Renal cortical epithelial cell (primary cell): ENCODE results near the gene CORIN. TPM values are rescaled to one million over a fixed set of nuclear protein-coding genes. Genes with fewer than 3 reads are reported as not detected.

Experiments
- DNase-seq: peaks from one replicate; pipeline ENCODE4 v3.0.0-alpha.2; 2011; ENCODE audit warnings: low read depth
- total RNA-seq: library from RNA; depleted of rRNA; stranded (reverse); fragments of >200 nt; gene quantifications from 2 replicates; pipeline ENCODE4 v1.2.3, GENCODE V29; 2014

CORIN gene
- total RNA-seq, 1 donor from 2014 or later, result 0.15 TPM

DNA sequence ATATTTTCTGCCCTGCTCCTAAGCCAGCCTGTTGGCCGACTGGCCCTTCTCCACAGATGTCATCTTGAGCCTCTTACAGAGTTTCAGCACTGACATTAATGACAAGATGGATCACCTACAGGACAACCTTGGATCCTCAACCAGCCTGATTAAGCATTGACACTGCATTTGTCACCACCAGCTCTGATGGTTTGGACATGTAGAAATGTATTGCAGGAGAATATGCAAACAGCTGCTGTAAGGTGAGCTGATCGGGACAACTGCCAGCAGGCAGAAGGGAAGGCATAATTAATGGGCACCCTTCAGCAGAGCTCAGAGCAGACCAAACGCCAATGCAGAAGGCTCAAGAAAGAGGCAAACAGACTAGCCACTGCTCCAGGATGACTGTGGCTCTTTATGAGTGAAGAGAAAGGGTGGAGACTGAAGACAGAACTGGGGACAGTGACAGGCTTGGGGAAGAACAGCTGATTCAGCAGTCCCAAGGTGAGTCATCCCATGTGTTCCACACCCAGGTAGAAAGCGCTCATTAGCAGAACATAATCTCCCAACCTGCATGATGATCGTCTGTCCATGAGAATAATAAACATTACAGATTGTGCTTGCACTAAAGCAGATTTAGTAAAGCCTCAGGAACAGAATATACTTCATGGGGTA lies 6.7 kb downstream of the CORIN start:
- DNase-seq, result no peak

DNA sequence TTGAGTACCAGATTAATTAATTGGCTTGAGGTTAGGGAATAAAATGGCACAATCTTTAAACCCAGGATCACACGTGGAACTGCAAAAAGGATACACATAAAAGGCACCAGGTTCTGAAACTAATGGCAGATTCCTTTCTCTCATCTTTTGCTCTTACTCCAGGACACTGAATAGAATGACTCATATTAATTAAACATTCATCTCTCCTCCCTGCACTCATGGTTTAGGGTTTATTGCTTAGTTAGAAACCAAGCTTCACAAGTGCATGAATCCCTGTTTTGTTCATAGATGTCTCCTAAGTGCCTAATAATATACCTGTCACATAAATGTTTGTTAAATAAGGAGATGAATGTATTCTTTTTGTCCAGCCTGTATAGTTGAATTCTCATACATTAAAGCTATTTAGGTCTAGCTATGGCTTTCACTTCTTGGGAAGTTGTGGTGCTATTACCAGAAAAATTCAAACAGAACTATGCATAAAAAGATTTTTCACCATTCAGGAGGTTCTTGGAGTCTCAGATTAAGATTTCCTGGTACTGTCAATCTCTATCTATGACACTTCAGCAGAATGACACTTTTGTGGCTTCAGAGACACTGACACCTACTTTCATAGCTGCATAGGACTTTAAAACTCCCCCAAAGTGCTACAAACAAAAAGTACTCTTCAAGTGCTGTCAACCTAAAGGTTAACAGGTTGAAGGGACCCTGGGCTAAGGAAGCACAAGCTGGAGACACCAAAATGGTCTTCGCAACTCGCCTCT lies 7.4 kb downstream of the CORIN start:
- peak; percentile 55 for DNase-seq

GRCh38 chr4:47829438-47829837 lies 8.4 kb downstream of the CORIN start:
- no peak for DNase-seq

DNA sequence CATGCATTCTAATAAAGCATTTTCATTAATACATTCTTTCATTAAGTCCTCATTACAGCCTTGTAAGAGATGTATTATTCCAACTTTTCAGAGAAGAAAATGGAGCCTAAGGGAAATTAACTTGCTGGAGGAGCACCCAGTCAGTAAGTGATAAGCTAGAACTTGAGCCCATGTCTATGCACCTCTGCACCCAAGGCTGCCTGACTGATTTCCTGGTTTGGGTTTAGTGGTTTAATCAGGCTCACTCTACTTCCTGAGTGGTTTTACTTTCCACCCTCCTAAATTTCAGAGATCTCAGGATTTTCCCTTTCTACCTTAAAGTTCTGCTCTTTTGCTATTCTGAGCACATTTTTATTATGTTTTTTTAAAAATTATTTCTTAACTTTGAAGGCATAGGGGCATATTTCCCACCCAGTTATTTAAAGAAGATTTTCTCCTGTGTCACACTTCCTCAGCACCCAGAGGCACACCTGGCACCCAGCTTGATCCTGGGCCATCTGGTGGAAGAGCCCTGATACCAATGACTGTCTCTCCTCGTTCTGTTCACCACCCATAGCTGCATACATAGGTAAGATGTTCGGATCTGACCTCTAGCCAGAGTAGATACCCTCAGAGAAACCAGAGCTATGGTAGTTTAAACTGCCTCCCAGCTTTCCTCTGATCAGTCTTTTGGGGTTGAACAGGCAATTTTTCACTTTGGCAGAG lies 10.4 kb downstream of the CORIN start:
- no peak for DNase-seq

DNA sequence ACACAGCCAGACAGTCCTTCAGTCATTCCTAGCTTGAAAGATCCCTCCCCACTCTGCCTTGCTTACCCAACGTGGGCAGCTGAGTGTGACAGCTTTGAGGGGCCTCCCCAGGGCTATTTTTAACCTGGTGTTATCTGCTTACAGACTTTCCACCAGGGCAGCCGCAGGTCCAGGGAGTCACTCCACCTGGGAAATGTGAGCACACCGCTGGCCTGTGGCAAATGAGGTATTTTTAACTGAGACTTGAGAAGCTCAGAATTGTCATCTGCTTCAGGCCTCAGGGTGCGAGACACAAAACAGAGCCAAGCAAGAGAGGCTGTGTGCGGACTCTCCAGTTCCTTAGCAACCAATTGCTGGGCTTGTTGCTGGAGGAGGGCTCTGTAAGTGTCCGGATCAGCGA lies 13.0 kb downstream of the CORIN start:
- peak; percentile 38 for DNase-seq

DNA sequence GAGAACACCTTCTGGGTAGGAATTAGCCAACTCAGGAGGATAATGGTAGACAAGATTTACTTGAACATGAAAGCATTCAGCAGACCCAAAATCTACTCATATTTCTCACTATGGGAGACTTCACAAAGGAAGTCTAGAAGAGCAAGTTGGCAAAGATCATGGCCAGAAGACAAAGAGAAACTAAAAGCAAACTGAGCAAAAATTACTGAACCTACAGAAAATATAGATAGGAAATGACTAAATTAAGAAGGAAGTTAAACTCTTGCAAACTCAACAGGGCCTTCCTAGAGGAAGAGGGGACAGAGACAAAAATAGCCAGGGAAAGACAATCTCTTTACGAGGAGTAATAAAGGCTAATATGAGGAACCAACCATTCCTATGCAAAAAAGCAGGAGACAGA lies 18.7 kb downstream of the CORIN start:
- DNase-seq, result no peak

- no peak for DNase-seq
Observed at GRCh38 chr4:47817275-47817674, 20.6 kb downstream of the CORIN start.

- no peak for DNase-seq
Observed at GRCh38 chr4:47816748-47817147, 21.1 kb downstream of the CORIN start.

DNA sequence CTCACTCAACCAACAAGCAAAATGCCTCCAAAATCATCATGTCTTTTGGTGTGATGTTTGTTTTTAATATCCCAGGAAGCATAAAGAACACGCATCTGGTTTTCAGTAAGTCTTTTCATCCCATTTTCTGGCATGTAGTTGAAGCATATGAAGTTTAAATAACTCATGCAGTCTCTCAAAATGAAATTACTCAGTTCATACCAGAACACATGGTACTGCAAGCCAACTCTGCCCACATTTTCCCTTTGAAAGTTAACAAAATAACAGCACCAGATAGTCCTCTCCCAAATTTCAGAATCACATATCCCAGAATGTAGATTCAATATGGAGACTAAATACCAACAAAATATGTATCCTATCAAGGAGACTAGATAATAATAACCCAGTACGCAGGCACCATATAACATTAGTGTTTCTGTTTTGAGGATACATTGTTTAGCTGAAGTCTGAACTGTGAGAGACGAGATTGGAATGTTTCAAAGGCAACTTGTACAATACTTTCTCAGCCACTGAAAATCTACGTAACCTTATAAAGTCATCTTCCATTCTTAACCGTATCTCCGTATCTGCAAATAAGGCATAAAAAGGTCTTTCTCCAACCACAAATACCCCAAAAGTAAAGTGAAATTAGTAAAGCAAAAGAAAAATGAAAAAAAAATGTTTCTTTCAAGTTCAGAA lies 23.1 kb downstream of the CORIN start:
- no peak for DNase-seq

- DNase-seq, result no peak
Observed at GRCh38 chr4:47809654-47810203, 28.1 kb downstream of the CORIN start.

- DNase-seq, result no peak
Observed at GRCh38 chr4:47804598-47804997, 33.3 kb downstream of the CORIN start.

- DNase-seq, result no peak
Observed at GRCh38 chr4:47801481-47802002, 36.3 kb downstream of the CORIN start.

- DNase-seq, result no peak
Observed at GRCh38 chr4:47798165-47798564, 39.7 kb downstream of the CORIN start.

GRCh38 chr4:47791965-47792364 lies 45.9 kb downstream of the CORIN start:
- no peak for DNase-seq

- no peak for DNase-seq
Observed at GRCh38 chr4:47790105-47790504, 47.8 kb downstream of the CORIN start.

DNA sequence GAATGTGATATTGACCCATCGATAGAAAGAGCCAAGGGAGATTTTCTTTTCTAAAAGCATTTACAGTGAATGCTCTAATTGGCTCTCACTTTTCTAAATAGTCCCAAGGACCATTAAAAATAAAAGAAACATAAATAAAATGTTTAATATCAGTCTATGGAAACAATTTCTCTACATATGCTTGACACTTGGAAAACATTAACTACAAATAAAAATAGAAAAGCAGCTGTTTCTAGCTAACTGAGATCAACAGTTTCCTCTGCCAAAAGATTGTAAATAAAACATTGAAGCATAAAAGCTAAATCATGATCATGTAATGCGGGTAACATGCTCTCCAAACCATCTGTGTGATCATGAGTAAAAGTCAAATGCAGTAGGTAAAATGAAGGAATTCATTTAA lies 49.7 kb downstream of the CORIN start:
- no peak for DNase-seq

DNA sequence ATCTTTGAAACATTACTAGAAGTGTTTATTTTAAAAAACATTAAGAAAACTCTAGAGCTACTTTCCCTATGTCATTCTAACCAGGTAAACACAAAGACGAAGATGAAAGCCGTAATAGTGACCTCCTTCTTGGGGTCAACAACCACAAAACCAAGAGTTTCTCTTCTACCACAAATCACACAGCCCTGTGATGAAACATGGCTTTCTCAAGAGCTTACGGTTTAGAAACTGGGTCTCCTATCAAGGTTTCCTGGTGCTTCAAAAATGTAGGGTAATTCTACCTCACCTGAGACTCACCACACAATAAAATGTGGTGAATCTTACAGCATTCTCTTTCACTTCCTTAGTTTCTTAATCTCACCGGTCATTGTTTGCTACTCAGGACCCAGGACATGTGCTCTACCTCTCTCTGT lies 50.9 kb downstream of the CORIN start:
- DNase-seq, result peak; percentile 69

- DNase-seq, result no peak
Observed at GRCh38 chr4:47785153-47785552, 52.7 kb downstream of the CORIN start.

GRCh38 chr4:47784222-47784621 lies 53.6 kb downstream of the CORIN start:
- DNase-seq, result no peak

DNA sequence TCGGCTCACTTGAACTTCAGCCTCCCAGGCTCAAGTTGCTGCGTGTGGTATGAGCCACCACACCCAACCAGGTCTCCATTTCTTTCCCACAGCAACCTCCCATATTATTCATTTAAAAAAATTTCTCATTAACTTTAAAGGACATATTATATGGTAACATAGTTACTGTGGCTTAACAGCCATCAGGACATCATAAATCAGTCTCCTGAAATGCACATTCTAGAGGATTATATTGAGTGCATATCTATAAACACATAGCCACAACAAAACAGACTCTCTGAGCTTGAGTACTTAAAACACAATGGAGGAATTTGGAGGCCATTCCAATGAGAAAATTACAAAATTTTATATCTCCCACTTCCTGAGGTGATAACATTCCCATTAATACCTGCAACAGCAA lies 61.5 kb downstream of the CORIN start:
- DNase-seq, result no peak

- DNase-seq, result no peak
Observed at GRCh38 chr4:47774079-47774478, 63.8 kb downstream of the CORIN start.

GRCh38 chr4:47771020-47771419 lies 66.8 kb downstream of the CORIN start:
- no peak for DNase-seq
